ENCODE results near the gene TTC3.
"Not testable (repeated sequence)": the region's sequence is repeated elsewhere in the genome, so short reads cannot be mapped to it uniquely, and the experiment has no call there.

The TTC3 gene

GRCh38 chr21:37088186-37088735 is 15.2 kb downstream of the TTC3 start:
- DNase-seq (ENCODE audit: low read depth in 3 of 3), result no peak

- no peak for DNase-seq (ENCODE audit: low read depth in 3 of 3)
Measured at GRCh38 chr21:37093977-37094376, 20.9 kb downstream of the TTC3 start.

GRCh38 chr21:37095821-37096220 is 22.8 kb downstream of the TTC3 start:
- no peak for DNase-seq (ENCODE audit: low read depth in 3 of 3)

- no peak for DNase-seq (ENCODE audit: low read depth in 3 of 3)
Measured at GRCh38 chr21:37098751-37099150, 25.7 kb downstream of the TTC3 start.

- DNase-seq (ENCODE audit: low read depth in 3 of 3), result no peak
Measured at GRCh38 chr21:37100316-37100715, 27.3 kb downstream of the TTC3 start.

- DNase-seq (ENCODE audit: low read depth in 3 of 3), result no peak
Measured at GRCh38 chr21:37101384-37101783, 28.3 kb downstream of the TTC3 start.

GRCh38 chr21:37102746-37103145 is 29.7 kb downstream of the TTC3 start:
- DNase-seq (ENCODE audit: low read depth in 3 of 3), result not testable (repeated sequence)

GRCh38 chr21:37106998-37107397 is 33.9 kb downstream of the TTC3 start:
- DNase-seq (ENCODE audit: low read depth in 3 of 3), result no peak

GRCh38 chr21:37111029-37111428 is 38.0 kb downstream of the TTC3 start:
- DNase-seq (ENCODE audit: low read depth in 3 of 3), result not testable (repeated sequence)

GRCh38 chr21:37114301-37114700 is 41.2 kb downstream of the TTC3 start:
- not testable (repeated sequence) for DNase-seq (ENCODE audit: low read depth in 3 of 3)

GRCh38 chr21:37116459-37116858 is 43.4 kb downstream of the TTC3 start:
- DNase-seq (ENCODE audit: low read depth in 3 of 3), result not testable (repeated sequence)

- no peak for DNase-seq (ENCODE audit: low read depth in 3 of 3)
Measured at GRCh38 chr21:37117204-37117603, 44.1 kb downstream of the TTC3 start.

GRCh38 chr21:37118187-37118826 is 45.3 kb downstream of the TTC3 start:
- DNase-seq (ENCODE audit: low read depth in 3 of 3), result no peak

- DNase-seq (ENCODE audit: low read depth in 3 of 3), result no peak
Measured at GRCh38 chr21:37119421-37120218, 46.6 kb downstream of the TTC3 start.

- no peak for DNase-seq (ENCODE audit: low read depth in 3 of 3)
Measured at GRCh38 chr21:37128076-37128475, 55.0 kb downstream of the TTC3 start.

- no peak for DNase-seq (ENCODE audit: low read depth in 3 of 3)
Measured at GRCh38 chr21:37130971-37131370, 57.9 kb downstream of the TTC3 start.

- no peak for DNase-seq (ENCODE audit: low read depth in 3 of 3)
Measured at GRCh38 chr21:37136261-37136660, 63.2 kb downstream of the TTC3 start.

GRCh38 chr21:37136744-37137143 is 63.7 kb downstream of the TTC3 start:
- no peak for DNase-seq (ENCODE audit: low read depth in 3 of 3)

GRCh38 chr21:37139154-37139553 is 66.1 kb downstream of the TTC3 start:
- no peak for DNase-seq (ENCODE audit: low read depth in 3 of 3)

GRCh38 chr21:37139902-37140301 is 66.8 kb downstream of the TTC3 start:
- DNase-seq (ENCODE audit: low read depth in 3 of 3), result no peak

- DNase-seq (ENCODE audit: low read depth in 3 of 3), result not testable (repeated sequence)
Measured at GRCh38 chr21:37143392-37143791, 70.3 kb downstream of the TTC3 start.

GRCh38 chr21:37145635-37146111 is 72.6 kb downstream of the TTC3 start:
- DNase-seq (ENCODE audit: low read depth in 3 of 3), result no peak
